ENCODE data around the gene AGAP3. TPM values are rescaled to one million over a fixed set of nuclear protein-coding genes. Genes with fewer than 3 reads are reported as not detected.

The AGAP3 gene
- total RNA-seq, 1 experiment from 2014 or later, result 126 TPM

DNA sequence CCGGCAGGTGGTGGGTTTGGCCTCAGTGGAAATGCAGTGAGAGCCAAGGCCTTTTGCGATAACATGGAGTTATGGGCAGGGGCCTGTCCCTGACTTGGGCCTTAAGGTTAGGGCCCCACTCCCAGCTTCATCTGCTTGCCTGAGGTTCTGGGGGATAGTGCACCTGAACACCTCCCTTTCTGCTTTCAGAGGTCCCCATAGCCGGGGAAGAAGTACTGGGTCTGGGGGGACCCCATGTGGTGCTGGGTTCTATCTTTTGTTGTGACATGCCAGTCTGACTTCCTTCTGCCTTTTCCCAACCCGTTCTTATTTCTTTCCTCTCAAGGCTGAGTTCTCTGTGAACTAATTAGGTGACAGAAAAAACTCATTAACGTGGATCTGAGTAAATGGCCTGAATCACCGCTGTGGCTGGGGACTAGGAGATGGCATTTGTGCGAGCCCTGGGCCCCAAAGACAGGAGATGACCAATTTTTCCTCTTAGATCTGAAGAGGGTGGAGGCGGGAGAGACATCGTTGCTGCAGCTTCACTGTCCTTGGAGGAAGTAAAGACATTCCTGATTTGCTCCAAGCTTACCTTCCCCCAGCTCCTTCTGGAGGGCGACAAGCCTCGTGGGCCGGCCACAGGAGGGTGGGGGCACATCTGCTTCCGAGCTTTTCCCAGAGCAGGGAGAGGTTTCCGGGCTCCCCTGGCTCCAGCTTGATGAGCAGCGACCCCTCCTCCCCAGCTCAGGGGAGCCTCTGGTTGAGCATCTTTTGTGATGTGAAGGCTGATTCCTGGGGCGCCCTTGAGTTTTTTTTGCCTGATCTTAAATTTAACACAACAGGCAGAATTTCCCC is 2.0 kb downstream of the AGAP3 start:
- Histone ChIP-seq H3K4me1 (ENCODE audit: control insufficient read depth in 1 of 2, insufficient read depth in 2 of 2, low read length in 2 of 2) (peaks cover 18 to 34% of the 10 kb centered on the region in 2 experiments; a peak in 3 of 4 replicates), H3K9ac (ENCODE audit: low read length) (peak overlapping the region; percentile 94), H3K9me2 (ENCODE audit: insufficient read depth) (no peaks in the 10 kb centered on the region), H2AFZ (ENCODE audit: low read depth, low read length, poor library complexity, severe bottlenecking) (no peak overlapping the region), H3K4me3 (replicated peaks in 1 of 2; ENCODE audit: low read depth in 1 of 2, low read length in 2 of 2) (peak overlapping the region; percentile 90 to 98), H3K27me3 (ENCODE audit: insufficient read depth, low read length) (no peaks in the 10 kb centered on the region), H3K27ac (ENCODE audit: low read depth, low read length) (peak overlapping the region; percentile 90), H3K9me3 (ENCODE audit: control insufficient read depth in 1 of 2, insufficient read depth in 1 of 2, low read depth in 1 of 2, low read length in 2 of 2) (no peaks in the 10 kb centered on the region), H3K4me2 (ENCODE audit: low read length) (peak overlapping the region; percentile 93), H3K79me2 (ENCODE audit: insufficient read depth, low read length) (peaks cover 65% of the 10 kb centered on the region), H3K36me3 (ENCODE audit: control insufficient read depth in 1 of 2, insufficient read depth in 2 of 2, low read length in 2 of 2) (peaks cover 0 to 17% of the 10 kb centered on the region in 2 experiments; a peak in 1 of 4 replicates), H4K20me1 (ENCODE audit: insufficient read depth) (no peaks in the 10 kb centered on the region; the same call in 1 of the 2 replicates)
- ChIA-PET POLR2A (no interaction called here), CTCF (interaction anchor here (1.0 kb wide), 1 partner anchor 12 kb away, joined by 3 read pairs; no protein-coding TSS in a partner anchor), RAD21 (ENCODE audit: low non-redundant PET in 1 of 2, low total read pairs in 2 of 2, uncharacterized antibody in 2 of 2, unreplicated experiment in 2 of 2) (no interaction called here)
- TF ChIP-seq SIN3A (IDR thresholded peaks at IDR 0.05; ENCODE audit: low read depth) (no peak), POLR2A (IDR thresholded peaks at IDR 0.05; ENCODE audit: borderline replicate concordance, extremely low read depth, insufficient read depth, insufficient read length) (no peak), ZNF274 (IDR thresholded peaks at IDR 0.05; ENCODE audit: low read depth, low read length) (no peak)
- TF ChIP-seq, protein P1, sequence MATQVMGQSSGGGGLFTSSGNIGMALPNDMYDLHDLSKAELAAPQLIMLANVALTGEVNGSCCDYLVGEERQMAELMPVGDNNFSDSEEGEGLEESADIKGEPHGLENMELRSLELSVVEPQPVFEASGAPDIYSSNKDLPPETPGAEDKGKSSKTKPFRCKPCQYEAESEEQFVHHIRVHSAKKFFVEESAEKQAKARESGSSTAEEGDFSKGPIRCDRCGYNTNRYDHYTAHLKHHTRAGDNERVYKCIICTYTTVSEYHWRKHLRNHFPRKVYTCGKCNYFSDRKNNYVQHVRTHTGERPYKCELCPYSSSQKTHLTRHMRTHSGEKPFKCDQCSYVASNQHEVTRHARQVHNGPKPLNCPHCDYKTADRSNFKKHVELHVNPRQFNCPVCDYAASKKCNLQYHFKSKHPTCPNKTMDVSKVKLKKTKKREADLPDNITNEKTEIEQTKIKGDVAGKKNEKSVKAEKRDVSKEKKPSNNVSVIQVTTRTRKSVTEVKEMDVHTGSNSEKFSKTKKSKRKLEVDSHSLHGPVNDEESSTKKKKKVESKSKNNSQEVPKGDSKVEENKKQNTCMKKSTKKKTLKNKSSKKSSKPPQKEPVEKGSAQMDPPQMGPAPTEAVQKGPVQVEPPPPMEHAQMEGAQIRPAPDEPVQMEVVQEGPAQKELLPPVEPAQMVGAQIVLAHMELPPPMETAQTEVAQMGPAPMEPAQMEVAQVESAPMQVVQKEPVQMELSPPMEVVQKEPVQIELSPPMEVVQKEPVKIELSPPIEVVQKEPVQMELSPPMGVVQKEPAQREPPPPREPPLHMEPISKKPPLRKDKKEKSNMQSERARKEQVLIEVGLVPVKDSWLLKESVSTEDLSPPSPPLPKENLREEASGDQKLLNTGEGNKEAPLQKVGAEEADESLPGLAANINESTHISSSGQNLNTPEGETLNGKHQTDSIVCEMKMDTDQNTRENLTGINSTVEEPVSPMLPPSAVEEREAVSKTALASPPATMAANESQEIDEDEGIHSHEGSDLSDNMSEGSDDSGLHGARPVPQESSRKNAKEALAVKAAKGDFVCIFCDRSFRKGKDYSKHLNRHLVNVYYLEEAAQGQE (IDR thresholded peaks at IDR 0.05; ENCODE audit: low read depth), result no peak
- TF ChIP-seq, protein P2, sequence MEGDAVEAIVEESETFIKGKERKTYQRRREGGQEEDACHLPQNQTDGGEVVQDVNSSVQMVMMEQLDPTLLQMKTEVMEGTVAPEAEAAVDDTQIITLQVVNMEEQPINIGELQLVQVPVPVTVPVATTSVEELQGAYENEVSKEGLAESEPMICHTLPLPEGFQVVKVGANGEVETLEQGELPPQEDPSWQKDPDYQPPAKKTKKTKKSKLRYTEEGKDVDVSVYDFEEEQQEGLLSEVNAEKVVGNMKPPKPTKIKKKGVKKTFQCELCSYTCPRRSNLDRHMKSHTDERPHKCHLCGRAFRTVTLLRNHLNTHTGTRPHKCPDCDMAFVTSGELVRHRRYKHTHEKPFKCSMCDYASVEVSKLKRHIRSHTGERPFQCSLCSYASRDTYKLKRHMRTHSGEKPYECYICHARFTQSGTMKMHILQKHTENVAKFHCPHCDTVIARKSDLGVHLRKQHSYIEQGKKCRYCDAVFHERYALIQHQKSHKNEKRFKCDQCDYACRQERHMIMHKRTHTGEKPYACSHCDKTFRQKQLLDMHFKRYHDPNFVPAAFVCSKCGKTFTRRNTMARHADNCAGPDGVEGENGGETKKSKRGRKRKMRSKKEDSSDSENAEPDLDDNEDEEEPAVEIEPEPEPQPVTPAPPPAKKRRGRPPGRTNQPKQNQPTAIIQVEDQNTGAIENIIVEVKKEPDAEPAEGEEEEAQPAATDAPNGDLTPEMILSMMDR (IDR thresholded peaks at IDR 0.05 in 2 of 3, conservative IDR thresholded peaks at IDR 0.05 in 1 of 3; ENCODE audit: borderline replicate concordance in 1 of 3, insufficient read depth in 1 of 3, low read depth in 2 of 3, low read length in 2 of 3), result no peak
- TF ChIP-seq, protein P3, sequence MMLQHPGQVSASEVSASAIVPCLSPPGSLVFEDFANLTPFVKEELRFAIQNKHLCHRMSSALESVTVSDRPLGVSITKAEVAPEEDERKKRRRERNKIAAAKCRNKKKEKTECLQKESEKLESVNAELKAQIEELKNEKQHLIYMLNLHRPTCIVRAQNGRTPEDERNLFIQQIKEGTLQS (IDR thresholded peaks at IDR 0.05), result no peak
- TF ChIP-seq, protein P4, sequence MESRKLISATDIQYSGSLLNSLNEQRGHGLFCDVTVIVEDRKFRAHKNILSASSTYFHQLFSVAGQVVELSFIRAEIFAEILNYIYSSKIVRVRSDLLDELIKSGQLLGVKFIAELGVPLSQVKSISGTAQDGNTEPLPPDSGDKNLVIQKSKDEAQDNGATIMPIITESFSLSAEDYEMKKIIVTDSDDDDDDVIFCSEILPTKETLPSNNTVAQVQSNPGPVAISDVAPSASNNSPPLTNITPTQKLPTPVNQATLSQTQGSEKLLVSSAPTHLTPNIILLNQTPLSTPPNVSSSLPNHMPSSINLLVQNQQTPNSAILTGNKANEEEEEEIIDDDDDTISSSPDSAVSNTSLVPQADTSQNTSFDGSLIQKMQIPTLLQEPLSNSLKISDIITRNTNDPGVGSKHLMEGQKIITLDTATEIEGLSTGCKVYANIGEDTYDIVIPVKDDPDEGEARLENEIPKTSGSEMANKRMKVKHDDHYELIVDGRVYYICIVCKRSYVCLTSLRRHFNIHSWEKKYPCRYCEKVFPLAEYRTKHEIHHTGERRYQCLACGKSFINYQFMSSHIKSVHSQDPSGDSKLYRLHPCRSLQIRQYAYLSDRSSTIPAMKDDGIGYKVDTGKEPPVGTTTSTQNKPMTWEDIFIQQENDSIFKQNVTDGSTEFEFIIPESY (IDR thresholded peaks at IDR 0.05; ENCODE audit: extremely low read depth, insufficient replicate concordance, low read length), result no peak
- TSS peak; percentile 45 for BruUV-seq (replicated peaks)
- ATAC-seq (no peak), DNase-seq (ENCODE audit: low read depth, low spot score) (no peak)
- intact Hi-C loops (cut with micrococcal nuclease), result no loop called here
